Midbrain (tissue), 1 donor: ENCODE measurements around the gene KLHL5.

Source experiments
- DNase-seq: peaks from one replicate; lab custom pipeline; 2025; lab: John Stamatoyannopoulos, UW

The KLHL5 gene

DNA sequence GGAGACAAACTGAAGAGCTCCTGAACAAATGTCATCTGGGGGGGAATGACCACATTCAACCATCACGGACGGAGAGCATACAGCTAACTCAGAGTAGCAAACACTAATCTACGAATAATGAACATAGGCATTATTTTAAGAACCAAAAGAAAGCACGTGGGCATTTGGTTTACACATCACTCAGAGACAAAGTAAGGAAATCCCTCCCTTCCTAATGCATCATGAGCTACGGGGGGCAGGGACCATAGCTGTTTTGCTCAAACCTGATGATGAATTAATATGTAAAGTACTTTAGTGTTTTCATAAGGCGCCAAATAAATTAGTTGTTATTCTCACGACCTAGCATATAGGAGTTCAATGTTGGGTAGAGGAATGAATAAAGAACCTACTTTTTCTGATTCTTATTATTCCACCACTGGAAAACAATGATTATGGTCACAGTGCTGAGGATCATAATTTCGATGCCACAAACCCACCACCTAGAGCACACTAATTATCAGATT lies 18.1 kb upstream of the KLHL5 start:
- DNase-seq, result peak; percentile 55

- peak; percentile 80 for DNase-seq
Observed at GRCh38 chr4:39044364-39044955, 17.6 kb upstream of the KLHL5 start.

DNA sequence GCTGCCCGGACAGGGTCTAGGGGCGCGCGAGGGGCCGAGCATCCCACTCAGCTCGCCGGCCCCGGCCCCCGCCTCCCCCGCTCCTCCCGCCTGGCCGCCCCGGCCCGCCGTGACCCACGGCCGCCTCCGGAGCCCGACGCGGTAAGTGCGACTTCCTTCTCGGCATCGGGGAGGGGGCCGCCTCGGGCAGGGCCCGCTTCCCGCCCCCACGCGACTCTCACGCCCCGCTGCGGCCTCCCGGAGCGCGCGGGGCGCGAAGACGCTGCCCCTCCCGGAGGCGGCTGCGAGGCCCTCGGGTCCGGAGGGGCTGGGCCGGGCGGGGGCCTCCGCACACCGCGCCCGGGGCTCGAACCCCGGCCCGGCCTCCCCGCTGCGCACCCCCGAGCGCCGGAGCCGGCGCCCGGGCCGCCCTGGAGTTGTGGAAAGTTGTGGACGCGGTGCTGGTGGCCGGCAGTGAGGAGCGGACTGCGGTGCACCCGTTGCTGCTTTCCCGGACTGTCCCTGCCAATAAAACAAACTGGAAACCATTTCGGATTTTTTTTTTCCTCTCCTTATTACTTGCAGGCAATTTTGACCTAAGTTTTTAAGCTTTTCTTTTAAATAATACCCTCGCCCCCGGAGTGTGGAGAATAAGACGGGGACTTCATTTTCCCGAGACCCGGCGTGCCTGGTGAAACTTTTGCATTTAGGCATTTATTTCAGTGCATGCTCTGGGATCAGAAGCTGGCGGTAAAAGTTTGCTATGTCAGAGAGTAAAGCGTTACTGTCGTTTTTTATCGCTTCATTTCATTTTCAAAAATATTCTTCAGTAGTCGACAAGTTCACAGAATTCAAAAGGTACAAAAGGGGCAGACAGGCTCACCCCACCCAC lies 16.8 kb upstream of the KLHL5 start:
- DNase-seq, result peak; percentile 44

- DNase-seq, result no peak
Observed at GRCh38 chr4:39045827-39046221, 16.2 kb upstream of the KLHL5 start.

DNA sequence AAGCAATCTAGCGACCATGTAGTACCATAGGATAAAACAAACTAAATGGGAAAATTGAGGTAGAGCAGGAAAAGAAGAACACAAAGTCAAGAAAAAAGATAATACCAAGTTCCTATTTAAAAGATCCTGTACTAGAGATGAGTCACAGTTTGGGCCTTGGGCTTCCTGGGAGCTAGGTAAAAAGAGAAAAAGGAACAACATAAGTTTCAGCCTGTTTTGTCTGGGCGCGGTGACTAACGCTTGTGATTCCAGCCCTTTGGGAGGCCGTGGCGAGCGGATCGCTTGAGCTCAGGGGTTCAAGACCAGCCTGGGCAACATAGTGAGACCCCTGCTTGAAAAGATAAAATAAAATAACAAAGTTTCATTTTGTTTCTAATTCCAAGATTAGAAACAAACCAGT lies 15.8 kb upstream of the KLHL5 start:
- no peak for DNase-seq

GRCh38 chr4:39047681-39048080 lies 14.4 kb upstream of the KLHL5 start:
- DNase-seq, result no peak

GRCh38 chr4:39048311-39048710 lies 13.7 kb upstream of the KLHL5 start:
- DNase-seq, result no peak

DNA sequence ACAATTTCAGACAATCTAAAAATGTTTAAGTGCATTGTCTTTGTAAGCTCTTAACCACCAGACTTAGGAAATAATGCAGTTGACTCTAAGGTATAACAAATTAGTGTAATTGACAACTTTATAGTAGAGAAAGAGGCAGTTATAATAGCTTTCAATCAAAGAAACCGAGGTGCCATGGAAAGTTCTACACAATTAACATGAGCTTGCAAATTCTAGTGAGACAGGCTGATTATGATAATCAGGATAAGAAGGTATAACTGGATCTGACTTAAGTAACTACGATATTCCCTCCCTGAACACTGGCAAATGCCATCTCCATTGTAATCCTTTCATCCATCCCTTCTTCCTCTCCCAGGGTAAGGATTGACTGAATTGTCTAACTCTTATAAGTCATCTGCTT lies 11.4 kb upstream of the KLHL5 start:
- DNase-seq, result no peak

DNA sequence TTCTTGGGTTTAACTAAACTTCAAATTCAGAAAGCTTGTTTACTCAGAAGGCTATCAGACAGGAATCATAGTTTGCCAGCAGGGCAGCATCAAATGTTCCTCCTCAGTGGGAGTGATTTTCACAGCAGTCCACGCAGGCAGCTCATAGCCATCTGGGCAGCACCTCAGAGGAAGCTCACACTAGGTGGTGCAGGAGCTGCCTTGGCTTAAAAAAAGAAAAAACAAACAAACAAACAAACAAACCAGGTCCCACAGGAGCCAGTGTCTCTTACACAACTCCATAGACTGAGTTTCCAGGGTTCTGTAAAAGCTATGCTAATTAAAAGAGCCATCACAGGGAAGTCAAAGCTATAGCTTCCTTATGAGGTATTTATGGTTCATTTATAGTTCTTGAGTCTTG lies 10.5 kb upstream of the KLHL5 start:
- DNase-seq, result no peak

GRCh38 chr4:39053983-39054382 lies 8.0 kb upstream of the KLHL5 start:
- no peak for DNase-seq

DNA sequence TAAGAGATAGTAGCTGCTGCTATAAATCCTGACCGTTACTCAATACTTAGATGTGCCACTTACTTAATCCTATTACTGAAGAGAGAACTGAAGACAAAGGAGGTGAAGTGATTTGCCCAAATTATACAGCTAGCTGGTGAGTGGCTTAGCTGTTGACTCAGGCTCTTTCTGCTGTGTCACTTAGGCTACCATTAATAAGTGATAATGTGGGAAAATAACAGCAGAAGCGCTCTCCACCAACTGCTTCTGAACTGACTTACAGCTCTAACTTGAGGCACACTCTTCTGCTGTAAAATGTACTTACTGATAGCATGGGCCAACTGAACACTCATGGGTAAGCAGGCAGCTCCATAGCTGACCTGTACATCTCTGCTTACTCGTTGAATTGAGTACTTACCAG lies 7.5 kb upstream of the KLHL5 start:
- DNase-seq, result no peak

GRCh38 chr4:39056023-39056422 lies 6.0 kb upstream of the KLHL5 start:
- DNase-seq, result no peak

DNA sequence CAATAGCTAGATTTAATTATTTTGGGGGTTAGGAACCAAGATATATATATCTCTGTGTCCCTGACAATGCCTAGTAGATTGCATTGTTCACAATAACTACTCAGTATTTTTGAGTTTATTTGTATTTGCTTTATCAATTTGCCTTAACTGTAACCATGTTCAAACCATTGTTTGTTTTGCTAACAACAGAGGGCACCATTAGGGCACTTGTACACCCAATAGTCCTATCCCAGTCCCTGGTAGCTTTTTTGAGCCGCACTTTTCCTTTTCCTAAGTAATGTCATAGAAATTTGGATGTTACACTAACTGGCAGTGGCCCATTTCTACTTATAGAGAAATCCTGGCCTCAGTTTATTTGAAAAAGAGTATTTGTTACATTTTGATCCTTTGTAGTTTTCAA lies 575 bp upstream of the KLHL5 start:
- DNase-seq, result no peak

- peak; percentile 24 for DNase-seq
Observed at GRCh38 chr4:39062770-39063097, 702 bp downstream of the KLHL5 start.

- no peak for DNase-seq
Observed at GRCh38 chr4:39063430-39063829, 1.4 kb downstream of the KLHL5 start.

- DNase-seq, result no peak
Observed at GRCh38 chr4:39066371-39066770, 4.3 kb downstream of the KLHL5 start.

DNA sequence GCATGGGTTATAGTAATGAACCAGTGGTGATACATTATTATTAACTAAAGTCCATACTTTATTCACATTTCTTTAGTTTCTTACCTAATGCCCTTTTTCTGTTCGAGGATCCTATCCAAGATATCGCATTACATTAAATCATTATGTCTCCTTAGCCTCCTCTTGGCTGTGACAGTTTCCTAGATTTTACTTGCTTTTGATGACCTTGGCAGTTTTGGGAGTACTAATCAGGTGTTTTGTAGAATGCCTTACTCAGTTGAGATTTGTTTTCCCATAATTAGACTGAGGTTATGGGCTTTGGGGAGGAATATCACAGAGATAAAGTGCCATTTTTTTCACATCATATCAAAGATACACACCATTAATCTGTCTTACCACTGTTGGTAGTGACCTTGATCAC lies 5.0 kb downstream of the KLHL5 start:
- no peak for DNase-seq

GRCh38 chr4:39067451-39067850 lies 5.4 kb downstream of the KLHL5 start:
- DNase-seq, result no peak

GRCh38 chr4:39068907-39069306 lies 6.9 kb downstream of the KLHL5 start:
- no peak for DNase-seq

DNA sequence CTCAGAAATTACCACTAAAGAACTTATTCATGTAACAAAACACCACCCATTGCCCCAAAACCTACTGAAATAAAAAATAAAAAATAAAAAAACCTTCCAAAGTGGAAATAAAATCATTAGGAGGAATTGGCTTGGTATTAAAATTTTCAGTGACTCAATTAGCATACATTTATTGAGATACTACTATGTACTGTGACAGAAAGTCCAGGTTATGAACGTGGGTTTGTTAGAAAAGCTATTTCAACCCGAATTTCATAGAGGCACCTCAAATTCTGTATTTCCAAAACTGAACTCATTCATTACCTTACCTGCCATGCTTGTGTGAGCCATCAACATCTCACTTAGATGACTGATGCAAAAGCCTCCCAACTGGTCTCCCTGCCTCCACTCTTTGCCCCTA lies 16.8 kb downstream of the KLHL5 start:
- no peak for DNase-seq

GRCh38 chr4:39083164-39083563 lies 21.1 kb downstream of the KLHL5 start:
- no peak for DNase-seq

DNA sequence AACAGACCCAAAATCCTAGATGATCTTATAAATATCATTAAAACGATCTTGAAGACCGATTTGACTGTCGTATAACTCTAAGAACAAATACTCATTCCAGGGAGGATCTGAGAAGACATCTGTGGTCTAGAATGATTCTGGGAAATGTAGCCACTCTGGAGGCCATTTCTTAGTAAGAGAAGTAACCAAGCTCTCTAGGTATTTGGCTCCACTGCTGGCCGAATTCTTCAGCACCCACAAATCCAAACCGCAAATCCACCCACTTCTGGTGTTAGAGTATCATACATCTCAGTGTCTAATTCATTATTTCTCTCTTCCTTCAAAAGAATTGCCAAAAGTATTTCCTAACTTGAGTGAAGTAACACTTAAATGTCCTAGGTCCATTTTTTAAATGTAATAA lies 23.9 kb downstream of the KLHL5 start:
- no peak for DNase-seq

DNA sequence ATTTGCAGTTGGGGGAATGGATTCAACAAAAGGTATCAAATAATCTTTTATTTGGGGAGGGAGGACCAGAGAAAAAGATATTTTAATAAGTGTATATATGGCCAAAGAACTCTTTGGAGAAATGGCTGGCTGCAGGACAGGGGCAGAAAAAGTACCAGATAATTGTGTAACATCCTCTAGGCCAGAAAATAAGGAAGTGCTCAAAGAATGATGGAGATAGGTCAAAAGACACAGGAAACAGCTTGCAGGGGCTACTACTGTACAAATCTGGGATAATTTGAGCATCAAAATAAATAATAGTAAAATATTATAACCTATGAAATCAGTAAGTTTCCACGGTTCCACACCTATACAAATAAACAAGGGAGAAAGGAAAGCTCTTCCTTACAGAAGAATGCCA lies 34.8 kb downstream of the KLHL5 start:
- DNase-seq, result no peak

- no peak for DNase-seq
Observed at GRCh38 chr4:39097290-39097689, 35.3 kb downstream of the KLHL5 start.
